Endodermal cell (in vitro differentiated cells): ENCODE measurements around the gene KCNG4. TPM values are rescaled to one million over a fixed set of nuclear protein-coding genes. Genes with fewer than 3 reads are reported as not detected.
A peak's percentile ranks its signal among the peaks of the same experiment; 100 is the strongest.

Source experiments
- DNase-seq: peaks from one replicate; pipeline ENCODE4 v3.0.0-alpha.2; 2017
- H3K27ac ChIP-seq: 2 replicates; pipeline ENCODE4 v1.5.1; 2013; ENCODE audit warnings: mild to moderate bottlenecking, low read depth, low read length, moderate library complexity
- H3K27me3 ChIP-seq: 2 replicates; pipeline ENCODE4 v1.6.1; 2013; ENCODE audit warnings: mild to moderate bottlenecking, low read length, moderate library complexity; ENCODE audit not compliant: insufficient read depth, control insufficient read depth, poor library complexity, severe bottlenecking
- H3K36me3 ChIP-seq: 2 replicates; pipeline ENCODE4 v1.7.0; 2013; ENCODE audit warnings: mild to moderate bottlenecking, low read length, moderate library complexity; ENCODE audit not compliant: control insufficient read depth, insufficient read depth
- H3K4me1 ChIP-seq: one replicate; pipeline ENCODE4 v1.7.0; 2013; ENCODE audit warnings: low read length; ENCODE audit not compliant: control insufficient read depth, insufficient read depth
- H3K4me3 ChIP-seq: 2 replicates; pipeline ENCODE4 v1.5.1; 2013; ENCODE audit warnings: mild to moderate bottlenecking, low read length, moderate library complexity
- H3K9ac ChIP-seq: 2 replicates; pipeline ENCODE4 v1.6.1; 2013; ENCODE audit warnings: mild to moderate bottlenecking, low read length, moderate library complexity; ENCODE audit not compliant: poor library complexity, severe bottlenecking; ENCODE audit errors: extremely low read depth
- H3K9me3 ChIP-seq: 2 replicates; pipeline ENCODE4 v1.6.1; 2013; ENCODE audit warnings: mild to moderate bottlenecking, low read length, moderate library complexity; ENCODE audit not compliant: control insufficient read depth
- H3K27ac Mint-ChIP-seq: 2 replicates; pipeline ENCODE4 v1.8.0; 2020; ENCODE audit warnings: mixed read lengths
- H3K27me3 Mint-ChIP-seq: 2 replicates; pipeline ENCODE4 v1.8.0; 2021; ENCODE audit warnings: mild to moderate bottlenecking, mixed read lengths; ENCODE audit not compliant: insufficient read depth
- H3K36me3 Mint-ChIP-seq: 2 replicates; pipeline ENCODE4 v1.8.0; 2020; ENCODE audit warnings: low read depth, mixed read lengths
- H3K4me1 Mint-ChIP-seq: 2 replicates; pipeline ENCODE4 v1.8.0; 2020; ENCODE audit warnings: mixed read lengths
- H3K4me3 Mint-ChIP-seq: 2 replicates; pipeline ENCODE4 v1.8.0; 2020; ENCODE audit warnings: mild to moderate bottlenecking, moderate library complexity, mixed read lengths
- H3K9me3 Mint-ChIP-seq: 2 replicates; pipeline ENCODE4 v1.8.0; 2020; ENCODE audit warnings: mild to moderate bottlenecking, mixed read lengths
- whole genome bisulfite sequencing, 2 experiments: methylation state at CpG; one replicate each; pipeline versions ENCODE4 v1.1.5 to v1.1.7; 2013; ENCODE audit warnings: missing lambda C conversion rate in 2 of 2, mixed read lengths in 1 of 2; ENCODE audit not compliant: insufficient coverage in 1 of 2, insufficient read length in 1 of 2; 5-methylcytosine and 5-hydroxymethylcytosine counted together
- total RNA-seq, 2 donors: library from RNA; stranded (reverse); fragmentation: NEBNext Ultra II Directional in 1 of 2; extraction: Animal tissue kit (Norgen Biotek cat#: 25700) in 1 of 2; gene quantifications; 2 replicates in 1 of 2; 3 replicates in 1 of 2; pipeline ENCODE4 v1.2.1, GENCODE V29; 2021
- TF ChIP-seq, protein P1 (sequence below): fragments of 200-600 bp; sonication (generic); conservative IDR thresholded peaks from 2 replicates; pipeline ENCODE4 v1.5.0; 2021; ENCODE audit warnings: antibody characterized with exemption, mild to moderate bottlenecking

The KCNG4 gene
- total RNA-seq, 2 donors from 2014 or later: not detected

DNA sequence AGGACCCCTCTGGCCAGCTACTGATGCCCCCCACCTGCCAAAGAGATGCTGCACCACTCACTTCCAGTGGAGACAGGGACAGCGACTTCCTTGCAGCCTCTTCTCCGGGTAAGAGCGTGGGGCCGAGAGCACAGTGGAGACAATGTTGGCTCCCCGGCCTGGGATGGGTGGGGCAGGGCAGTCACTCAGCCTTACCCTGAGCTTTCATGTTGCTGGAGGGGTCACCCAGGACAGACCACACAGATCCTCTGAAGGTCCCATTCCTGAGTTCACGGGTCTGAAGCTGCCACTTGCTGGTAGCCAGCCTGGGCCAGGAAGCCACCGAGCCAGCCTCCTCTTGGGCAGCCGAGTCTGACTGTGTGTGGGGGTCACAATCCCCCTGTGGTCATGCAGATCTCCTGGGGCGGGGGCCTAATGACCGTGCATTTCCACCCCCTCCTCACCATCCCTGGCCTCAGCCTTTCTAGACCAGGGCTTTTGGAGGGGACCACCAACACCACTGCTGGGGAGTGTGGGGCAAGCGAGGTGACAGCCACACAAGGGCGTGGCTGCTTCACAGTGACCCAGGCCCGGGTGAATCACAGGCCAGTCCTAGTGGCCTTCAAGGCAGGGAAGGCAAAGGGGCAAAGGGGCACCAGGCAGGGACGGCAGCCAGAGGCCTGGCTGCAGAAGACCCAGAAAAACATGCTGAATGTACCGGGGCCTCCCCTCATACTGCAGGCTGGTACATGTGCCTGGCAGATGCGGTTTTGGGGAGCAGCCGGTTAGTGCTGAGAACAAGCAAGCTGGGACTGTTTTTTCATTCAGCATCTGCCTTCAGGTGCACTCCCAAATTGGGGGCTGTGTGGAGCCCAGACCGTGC is 63.4 kb downstream of the KCNG4 start:
- TF ChIP-seq, protein P1, sequence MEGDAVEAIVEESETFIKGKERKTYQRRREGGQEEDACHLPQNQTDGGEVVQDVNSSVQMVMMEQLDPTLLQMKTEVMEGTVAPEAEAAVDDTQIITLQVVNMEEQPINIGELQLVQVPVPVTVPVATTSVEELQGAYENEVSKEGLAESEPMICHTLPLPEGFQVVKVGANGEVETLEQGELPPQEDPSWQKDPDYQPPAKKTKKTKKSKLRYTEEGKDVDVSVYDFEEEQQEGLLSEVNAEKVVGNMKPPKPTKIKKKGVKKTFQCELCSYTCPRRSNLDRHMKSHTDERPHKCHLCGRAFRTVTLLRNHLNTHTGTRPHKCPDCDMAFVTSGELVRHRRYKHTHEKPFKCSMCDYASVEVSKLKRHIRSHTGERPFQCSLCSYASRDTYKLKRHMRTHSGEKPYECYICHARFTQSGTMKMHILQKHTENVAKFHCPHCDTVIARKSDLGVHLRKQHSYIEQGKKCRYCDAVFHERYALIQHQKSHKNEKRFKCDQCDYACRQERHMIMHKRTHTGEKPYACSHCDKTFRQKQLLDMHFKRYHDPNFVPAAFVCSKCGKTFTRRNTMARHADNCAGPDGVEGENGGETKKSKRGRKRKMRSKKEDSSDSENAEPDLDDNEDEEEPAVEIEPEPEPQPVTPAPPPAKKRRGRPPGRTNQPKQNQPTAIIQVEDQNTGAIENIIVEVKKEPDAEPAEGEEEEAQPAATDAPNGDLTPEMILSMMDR: no peak
- Mint-ChIP-seq H3K4me3 (no peak overlapping the region), H3K27me3 (no peaks in the 10 kb centered on the region), H3K9me3 (no peaks in the 10 kb centered on the region), H3K27ac (peak overlapping the region; percentile 75), H3K36me3 (peaks cover 18% of the 10 kb centered on the region), H3K4me1 (peaks cover 7% of the 10 kb centered on the region)
- H3K4me3 ChIP-seq: no peak overlapping the region
- no peak overlapping the region for H3K9ac ChIP-seq
- no peaks in the 10 kb centered on the region for H3K27me3 ChIP-seq
- no peaks in the 10 kb centered on the region for H3K9me3 ChIP-seq
- peak overlapping the region; percentile 53 for H3K27ac ChIP-seq
- DNase-seq: peak; percentile 49
- WGBS, 2 experiments: 93 to 95% methylated on average over 10 to 18 of the region's 18 CpGs
- peaks cover 12% of the 10 kb centered on the region for H3K36me3 ChIP-seq
- no peaks in the 10 kb centered on the region for H3K4me1 ChIP-seq

DNA sequence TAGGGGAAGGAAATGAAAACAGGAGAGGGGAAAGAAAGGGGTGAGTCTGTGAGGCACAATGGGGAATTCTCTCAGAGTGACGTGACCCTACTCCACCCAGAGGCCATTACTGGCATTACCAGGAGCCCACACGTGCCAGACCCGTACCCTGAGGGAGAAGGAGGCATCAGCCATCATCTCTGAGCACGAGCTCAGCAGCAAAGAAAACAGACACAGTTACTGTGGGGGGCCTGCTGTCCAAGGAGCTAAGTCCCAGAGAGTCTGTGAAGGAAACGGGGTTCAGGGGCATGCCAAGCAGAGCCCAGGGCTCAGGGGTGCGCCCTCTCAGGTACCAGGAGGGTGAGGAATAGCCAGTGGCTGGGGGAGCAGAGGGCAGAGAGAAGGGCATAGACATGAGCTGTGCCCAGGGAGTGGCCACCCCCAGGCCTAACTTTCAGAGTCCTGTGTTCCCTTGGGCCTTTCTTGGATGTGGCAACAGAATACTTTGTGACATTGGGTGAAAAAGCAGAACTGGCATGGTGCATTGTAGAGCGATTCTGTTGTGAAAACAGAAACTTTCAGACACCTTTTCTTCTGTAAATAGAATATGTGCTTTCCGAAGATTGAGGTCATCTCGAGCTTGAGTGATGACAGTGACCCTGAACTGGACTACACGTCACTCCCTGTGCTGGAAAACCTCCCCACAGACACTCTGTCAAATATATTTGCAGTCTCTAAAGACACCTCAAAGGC is 64.3 kb downstream of the KCNG4 start:
- H3K36me3 ChIP-seq: peaks cover 12% of the 10 kb centered on the region
- no peaks in the 10 kb centered on the region for H3K27me3 Mint-ChIP-seq
- no peak overlapping the region for H3K9ac ChIP-seq
- peak overlapping the region; percentile 64 for H3K27ac Mint-ChIP-seq
- no peaks in the 10 kb centered on the region for H3K9me3 Mint-ChIP-seq
- H3K27ac ChIP-seq: no peak overlapping the region
- H3K4me3 Mint-ChIP-seq: no peak overlapping the region
- H3K27me3 ChIP-seq: no peaks in the 10 kb centered on the region
- peaks cover 14% of the 10 kb centered on the region for H3K36me3 Mint-ChIP-seq
- peaks cover 7% of the 10 kb centered on the region for H3K4me1 Mint-ChIP-seq
- peak; percentile 93 for DNase-seq
- H3K4me3 ChIP-seq: no peak overlapping the region
- H3K4me1 ChIP-seq: no peaks in the 10 kb centered on the region
- TF ChIP-seq, protein P1: peak; percentile 86
- 71% methylated on average over 9 to 10 of the region's 10 CpGs for WGBS, 2 experiments
- H3K9me3 ChIP-seq: no peaks in the 10 kb centered on the region

DNA sequence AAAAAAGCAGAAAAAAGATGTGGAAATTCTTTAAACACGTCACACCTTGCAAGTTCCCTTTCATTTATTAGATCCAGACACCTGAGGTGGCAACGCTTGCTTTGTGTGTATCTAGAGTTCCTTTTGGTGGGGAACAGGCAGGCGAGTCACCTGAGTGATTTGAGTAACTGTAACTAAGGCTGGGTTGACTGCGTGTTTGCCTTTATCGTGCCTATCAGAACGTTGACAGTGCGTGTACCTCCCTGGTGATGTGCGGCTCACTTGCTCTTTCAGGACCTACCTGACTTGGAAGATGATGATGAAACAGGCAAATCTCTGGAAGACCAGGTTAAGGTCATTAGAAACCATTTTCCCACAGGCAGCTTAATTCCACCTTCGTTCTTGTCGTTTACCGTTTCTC is 65.4 kb downstream of the KCNG4 start:
- peak; percentile 38 for DNase-seq
- WGBS, 2 experiments: 90 to 93% methylated on average over 10 to 11 of the region's 11 CpGs
- no peaks in the 10 kb centered on the region for H3K27me3 Mint-ChIP-seq
- peaks cover 12% of the 10 kb centered on the region for H3K36me3 ChIP-seq
- peaks cover 14% of the 10 kb centered on the region for H3K36me3 Mint-ChIP-seq
- H3K4me1 ChIP-seq: no peaks in the 10 kb centered on the region
- H3K27ac ChIP-seq: no peak overlapping the region
- no peak overlapping the region for H3K27ac Mint-ChIP-seq
- no peak overlapping the region for H3K9ac ChIP-seq
- H3K4me3 Mint-ChIP-seq: no peak overlapping the region
- H3K4me1 Mint-ChIP-seq: peaks cover 7% of the 10 kb centered on the region
- H3K9me3 Mint-ChIP-seq: no peaks in the 10 kb centered on the region
- H3K4me3 ChIP-seq: no peak overlapping the region
- H3K27me3 ChIP-seq: no peaks in the 10 kb centered on the region
- no peaks in the 10 kb centered on the region for H3K9me3 ChIP-seq
- TF ChIP-seq, protein P1: no peak
